Activated CD8-positive, alpha-beta memory T cell treated with anti-CD3 and anti-CD28 coated beads, Interleukin-2, amount 10 ng/mL, durations not matched to agents 7 days and 5 days (primary cell): ENCODE data around the gene SLC22A23. TPM values are rescaled to one million over a fixed set of nuclear protein-coding genes. Genes with fewer than 3 reads are reported as not detected.
"Not testable (repeated sequence)": the region's sequence is repeated elsewhere in the genome, so short reads cannot be mapped to it uniquely, and the experiment has no call there.

Source experiments
- ATAC-seq: fragments of 150-1000 bp; cut with Tn5 transposase; one replicate; pipeline ENCODE4 v1.10.0; 2021; ENCODE audit warnings: moderate library complexity
- CTCF ChIA-PET: fragments of 350-600 bp; sonication (Branson Sonifier 250); formaldehyde crosslinking; loops from one replicate; lab custom pipeline; 2021; ENCODE audit warnings: antibody characterized with exemption; lab: Charles Lee
- DNase-seq: peaks from one replicate; pipeline ENCODE4 v3.0.0-alpha.2; 2020
- H3K27ac Mint-ChIP-seq: one replicate; pipeline ENCODE4 v1.8.0; 2021; ENCODE audit warnings: mild to moderate bottlenecking, mixed read lengths
- H3K27me3 Mint-ChIP-seq: one replicate; pipeline ENCODE4 v1.8.0; 2021; ENCODE audit warnings: mixed read lengths
- H3K36me3 Mint-ChIP-seq: one replicate; pipeline ENCODE4 v1.8.0; 2021; ENCODE audit warnings: mild to moderate bottlenecking, mixed read lengths
- H3K4me1 Mint-ChIP-seq: one replicate; pipeline ENCODE4 v1.8.0; 2021; ENCODE audit warnings: mixed read lengths
- H3K4me3 Mint-ChIP-seq: one replicate; pipeline ENCODE4 v1.8.0; 2021; ENCODE audit warnings: mild to moderate bottlenecking, moderate library complexity, mixed read lengths
- H3K9me3 Mint-ChIP-seq: one replicate; pipeline ENCODE4 v1.8.0; 2022; ENCODE audit warnings: low read depth, mixed read lengths
- total RNA-seq, 2 experiments: library from RNA; stranded (reverse); gene quantifications; one replicate each; pipeline ENCODE4 v1.2.3, GENCODE V29; 2021

SLC22A23 gene
- total RNA-seq, 2 experiments from 2014 or later, result 0.07 to 0.20 TPM

DNA sequence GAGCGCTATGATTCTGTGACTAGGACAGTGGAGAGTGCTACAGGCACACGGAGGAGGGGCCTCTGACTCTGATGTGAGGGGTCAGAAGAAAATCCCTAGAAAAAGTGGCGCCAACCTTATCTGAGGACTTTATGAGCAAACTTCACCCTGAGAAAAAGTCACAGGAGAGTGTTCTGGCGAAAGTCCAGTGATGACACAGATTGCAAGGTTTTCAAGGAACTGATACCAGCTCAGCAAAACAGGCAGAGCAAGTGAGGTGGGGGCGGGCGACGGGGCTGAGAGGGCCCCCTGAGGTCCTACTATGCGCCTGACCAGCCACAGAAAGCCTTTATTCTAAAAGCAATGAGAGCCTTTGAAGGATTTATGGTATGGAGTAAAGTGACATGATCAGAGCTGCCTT lies 73.3 kb downstream of the SLC22A23 start:
- no peak for ATAC-seq
- Mint-ChIP-seq H3K27ac (no peak overlapping the region), H3K4me1 (no peaks in the 10 kb centered on the region), H3K36me3 (no peaks in the 10 kb centered on the region), H3K27me3 (peaks cover 3% of the 10 kb centered on the region), H3K9me3 (no peaks in the 10 kb centered on the region), H3K4me3 (no peak overlapping the region)
- CTCF ChIA-PET, result no interaction called here
- no peak for DNase-seq

DNA sequence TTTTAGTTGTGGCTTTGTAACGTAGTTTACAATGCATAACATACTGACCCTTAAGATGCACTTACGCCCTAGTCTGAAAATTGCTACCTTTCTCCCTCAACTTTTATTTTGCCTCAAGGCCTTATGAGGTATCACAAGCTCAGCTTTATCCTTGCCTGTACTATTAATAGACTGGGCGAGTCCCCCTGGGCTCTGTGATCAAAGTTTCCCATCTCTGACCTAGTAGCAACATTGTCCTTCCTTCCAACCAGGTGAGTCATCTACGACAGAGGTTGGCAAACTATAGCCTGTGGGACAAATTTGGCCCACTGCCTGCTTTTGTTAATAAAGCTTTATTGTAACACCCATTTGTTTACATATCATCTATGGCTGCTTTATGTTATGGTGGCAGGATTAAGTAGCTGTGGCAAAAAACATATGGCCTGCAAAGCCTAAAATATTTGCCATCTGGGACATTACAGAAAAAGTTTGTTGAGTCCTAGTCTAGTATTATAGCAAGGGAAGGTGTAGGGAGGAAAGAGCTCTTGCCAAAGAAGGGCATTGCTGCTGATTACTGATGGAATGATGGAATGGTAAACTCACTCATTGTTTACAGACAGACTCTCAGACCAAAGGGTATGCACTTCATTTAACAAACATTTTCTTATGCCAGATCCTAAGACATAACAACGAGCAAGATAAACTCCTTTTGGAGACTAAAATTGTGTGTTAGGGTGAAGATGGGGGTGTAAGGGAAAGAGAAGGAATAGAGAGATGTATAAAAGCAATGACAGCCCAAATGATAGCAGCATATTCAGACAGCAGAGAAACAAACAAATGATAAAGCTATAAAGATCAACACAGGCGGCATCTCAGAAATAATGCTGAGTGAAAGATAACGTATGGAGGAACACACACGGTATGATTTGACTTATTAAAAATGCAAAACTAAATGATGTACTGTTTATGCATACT lies 74.2 kb downstream of the SLC22A23 start:
- CTCF ChIA-PET, result no interaction called here
- H3K4me1 Mint-ChIP-seq, result peaks cover 5% of the 10 kb centered on the region
- no peak for ATAC-seq
- H3K36me3 Mint-ChIP-seq, result no peaks in the 10 kb centered on the region
- DNase-seq, result no peak
- H3K4me3 Mint-ChIP-seq, result no peak overlapping the region
- H3K27me3 Mint-ChIP-seq, result peaks cover 3% of the 10 kb centered on the region
- no peak overlapping the region for H3K27ac Mint-ChIP-seq
- H3K9me3 Mint-ChIP-seq, result no peaks in the 10 kb centered on the region

DNA sequence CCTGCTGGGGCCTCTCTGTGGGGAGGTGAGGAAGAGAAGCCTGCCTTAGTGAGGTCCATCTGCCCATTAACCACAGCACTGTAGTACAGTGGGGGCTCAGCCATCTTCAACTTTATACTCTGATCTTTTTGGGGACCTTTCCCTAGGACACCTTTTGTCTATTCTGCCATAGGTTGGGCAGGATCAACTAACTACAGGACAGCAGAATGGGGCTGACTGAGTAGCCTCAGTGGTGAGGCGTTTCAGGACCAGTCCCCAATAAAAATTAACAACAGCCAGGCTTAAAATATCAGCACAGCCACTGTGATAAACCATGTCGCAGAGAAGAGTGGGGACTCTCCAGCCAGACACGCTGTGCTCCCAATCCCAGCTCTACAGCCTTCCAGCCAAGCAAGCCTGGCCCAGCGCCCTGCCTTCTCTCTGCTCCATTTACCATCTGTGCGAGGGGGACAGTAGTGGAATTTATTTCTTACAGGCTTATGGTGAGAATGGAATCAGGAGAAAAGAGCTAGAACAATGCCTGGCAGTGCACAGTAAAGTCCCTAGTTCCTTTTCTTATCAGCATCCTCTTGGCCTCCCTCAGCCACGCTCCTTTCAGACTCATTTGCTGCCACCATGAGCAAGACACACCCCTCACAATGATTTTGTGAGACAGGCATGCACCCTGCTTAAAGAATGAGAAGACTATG lies 75.5 kb downstream of the SLC22A23 start:
- Mint-ChIP-seq H3K27me3 (peaks cover 4% of the 10 kb centered on the region), H3K36me3 (no peaks in the 10 kb centered on the region), H3K4me3 (no peak overlapping the region), H3K4me1 (peaks cover 5% of the 10 kb centered on the region), H3K9me3 (no peaks in the 10 kb centered on the region), H3K27ac (no peak overlapping the region)
- ATAC-seq (no peak), DNase-seq (no peak)
- CTCF ChIA-PET, result no interaction called here

DNA sequence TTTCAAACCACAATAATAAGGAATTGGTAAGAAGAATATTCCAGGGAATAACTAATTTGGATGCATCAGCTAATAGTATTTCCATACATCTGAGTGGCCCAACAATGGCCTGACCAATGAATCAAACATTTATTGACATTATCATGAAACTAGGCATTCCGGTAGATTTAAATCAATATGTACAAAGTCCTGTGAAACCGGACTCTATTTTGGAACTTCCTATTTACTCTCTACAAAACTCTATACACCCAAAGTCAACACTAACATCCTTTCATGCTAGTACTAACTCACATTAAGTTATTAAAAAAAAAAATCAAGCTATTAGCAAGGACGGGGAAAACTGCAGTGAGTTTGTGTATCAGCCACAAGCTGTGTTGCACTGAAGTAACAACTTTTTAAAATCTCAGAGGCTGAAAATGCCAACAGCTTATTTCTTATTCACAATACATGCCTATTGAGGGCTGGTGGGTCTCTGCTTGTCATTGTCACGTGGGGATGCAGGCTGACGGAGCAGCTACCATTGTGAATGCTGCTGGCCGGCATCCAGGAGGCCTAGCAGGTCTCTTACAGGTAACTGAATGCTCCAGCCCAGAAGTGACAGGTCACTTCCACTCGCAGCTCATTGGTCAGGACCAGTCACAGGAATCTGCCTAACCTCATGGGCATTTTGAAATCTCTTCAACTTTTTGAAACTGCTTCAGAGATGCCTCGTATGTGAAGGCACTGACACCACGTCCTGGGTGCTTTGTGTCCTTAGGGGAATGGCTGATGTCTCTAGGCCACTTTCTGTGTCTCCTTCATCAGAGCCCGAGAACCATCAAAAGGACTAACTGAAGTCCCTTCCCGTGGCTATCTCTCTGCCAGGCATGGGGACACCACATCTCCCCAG lies 76.3 kb downstream of the SLC22A23 start:
- CTCF ChIA-PET, result no interaction called here
- H3K4me3 Mint-ChIP-seq, result no peak overlapping the region
- peaks cover 6% of the 10 kb centered on the region for H3K27me3 Mint-ChIP-seq
- no peaks in the 10 kb centered on the region for H3K36me3 Mint-ChIP-seq
- peaks cover 5% of the 10 kb centered on the region for H3K4me1 Mint-ChIP-seq
- no peak for ATAC-seq
- no peaks in the 10 kb centered on the region for H3K9me3 Mint-ChIP-seq
- DNase-seq, result no peak
- no peak overlapping the region for H3K27ac Mint-ChIP-seq

GRCh38 chr6:3379482-3380060 lies 77.3 kb downstream of the SLC22A23 start:
- ATAC-seq, result no peak
- H3K9me3 Mint-ChIP-seq, result no peaks in the 10 kb centered on the region
- CTCF ChIA-PET, result no interaction called here
- peaks cover 6% of the 10 kb centered on the region for H3K27me3 Mint-ChIP-seq
- H3K4me3 Mint-ChIP-seq, result no peak overlapping the region
- H3K36me3 Mint-ChIP-seq, result no peaks in the 10 kb centered on the region
- H3K27ac Mint-ChIP-seq, result no peak overlapping the region
- peaks cover 5% of the 10 kb centered on the region for H3K4me1 Mint-ChIP-seq
- DNase-seq, result no peak

DNA sequence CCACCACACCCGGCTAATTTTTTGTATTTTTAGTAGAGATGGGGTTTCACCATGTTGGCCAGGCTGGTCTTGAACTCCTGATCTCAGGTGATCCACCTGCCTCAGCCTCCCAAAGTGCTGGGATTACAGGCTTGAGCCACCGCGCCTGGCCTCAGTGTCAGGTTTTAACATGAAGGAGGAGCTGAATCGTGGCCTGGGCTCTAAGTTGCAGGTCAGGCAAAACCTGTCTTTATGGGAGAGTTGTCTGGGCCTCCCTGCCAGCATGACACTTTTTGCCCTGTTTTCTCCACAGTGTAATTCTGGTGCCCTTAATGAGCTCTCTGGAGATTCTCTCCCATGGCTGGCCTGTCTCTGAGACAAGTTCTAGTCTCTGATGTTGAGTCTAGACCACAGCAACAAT lies 78.0 kb downstream of the SLC22A23 start:
- H3K27me3 Mint-ChIP-seq, H3K9me3 Mint-ChIP-seq, CTCF ChIA-PET, ATAC-seq, H3K4me3 Mint-ChIP-seq, H3K36me3 Mint-ChIP-seq, DNase-seq, H3K4me1 Mint-ChIP-seq, H3K27ac Mint-ChIP-seq: not testable (repeated sequence)

DNA sequence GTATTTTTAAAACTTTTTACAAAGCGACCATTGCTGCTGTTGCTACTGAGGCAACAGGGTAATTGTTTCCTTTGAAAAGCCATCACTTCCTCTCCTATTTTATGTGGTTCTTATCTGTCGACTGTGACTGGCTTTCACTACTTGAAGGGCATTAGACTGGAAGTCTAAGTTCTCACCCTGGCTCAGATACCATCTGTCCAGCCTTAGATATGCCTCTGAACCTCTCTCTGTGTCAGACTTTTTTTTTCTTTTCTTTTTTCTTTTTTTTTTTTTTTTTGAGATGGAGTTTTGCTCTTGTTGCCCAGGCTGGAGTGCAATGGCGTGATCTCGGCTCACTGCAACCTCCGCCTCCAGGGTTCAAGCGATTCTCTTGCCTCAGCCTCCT lies 78.5 kb downstream of the SLC22A23 start:
- DNase-seq, H3K9me3 Mint-ChIP-seq, H3K27ac Mint-ChIP-seq, CTCF ChIA-PET, H3K27me3 Mint-ChIP-seq, ATAC-seq, H3K4me3 Mint-ChIP-seq, H3K36me3 Mint-ChIP-seq, H3K4me1 Mint-ChIP-seq: not testable (repeated sequence)

DNA sequence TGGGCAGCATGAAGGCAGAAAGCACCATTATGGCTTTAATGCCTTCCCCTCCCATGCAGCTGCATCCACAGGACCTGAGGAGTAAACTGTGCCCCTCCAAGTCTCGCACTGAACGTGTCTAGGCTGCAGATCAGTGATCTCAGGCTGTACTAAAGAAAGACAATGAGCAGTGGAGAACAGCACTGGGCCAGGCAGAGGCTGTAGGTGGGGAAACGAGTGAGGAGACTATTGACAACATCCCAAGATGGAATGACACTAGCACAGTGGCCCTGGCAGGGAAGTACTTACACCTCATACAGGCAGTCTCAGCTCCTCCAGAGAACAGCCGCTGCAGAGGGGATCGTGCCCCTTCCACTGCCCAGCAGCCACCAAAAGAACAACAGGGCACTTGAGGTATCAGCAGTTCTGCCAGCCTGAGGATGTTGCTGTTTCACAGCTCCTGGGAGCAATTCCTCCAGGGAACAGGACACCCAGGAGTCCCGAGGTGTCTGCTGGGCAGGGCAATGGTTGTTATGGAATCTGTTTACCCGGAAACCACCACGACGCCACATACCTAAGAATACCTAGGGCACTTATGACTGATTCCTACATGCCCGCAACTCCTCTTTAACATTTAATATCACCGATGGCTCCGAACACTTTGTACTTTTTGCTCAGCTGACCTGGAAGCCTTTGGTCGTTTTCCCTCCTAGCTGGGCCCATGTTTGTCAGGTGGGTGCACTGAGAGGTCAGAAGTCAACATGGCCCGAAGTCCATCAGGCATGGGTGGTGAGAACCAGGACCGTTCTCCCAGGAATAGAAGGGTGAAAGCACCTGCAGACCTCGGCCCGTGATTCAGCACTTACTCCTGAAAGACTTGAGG lies 79.1 kb downstream of the SLC22A23 start:
- Mint-ChIP-seq H3K27me3 (peaks cover 6% of the 10 kb centered on the region), H3K4me1 (peaks cover 5% of the 10 kb centered on the region), H3K36me3 (no peaks in the 10 kb centered on the region), H3K9me3 (no peaks in the 10 kb centered on the region), H3K4me3 (no peak overlapping the region), H3K27ac (no peak overlapping the region)
- DNase-seq (no peak), ATAC-seq (no peak)
- CTCF ChIA-PET, result no interaction called here

DNA sequence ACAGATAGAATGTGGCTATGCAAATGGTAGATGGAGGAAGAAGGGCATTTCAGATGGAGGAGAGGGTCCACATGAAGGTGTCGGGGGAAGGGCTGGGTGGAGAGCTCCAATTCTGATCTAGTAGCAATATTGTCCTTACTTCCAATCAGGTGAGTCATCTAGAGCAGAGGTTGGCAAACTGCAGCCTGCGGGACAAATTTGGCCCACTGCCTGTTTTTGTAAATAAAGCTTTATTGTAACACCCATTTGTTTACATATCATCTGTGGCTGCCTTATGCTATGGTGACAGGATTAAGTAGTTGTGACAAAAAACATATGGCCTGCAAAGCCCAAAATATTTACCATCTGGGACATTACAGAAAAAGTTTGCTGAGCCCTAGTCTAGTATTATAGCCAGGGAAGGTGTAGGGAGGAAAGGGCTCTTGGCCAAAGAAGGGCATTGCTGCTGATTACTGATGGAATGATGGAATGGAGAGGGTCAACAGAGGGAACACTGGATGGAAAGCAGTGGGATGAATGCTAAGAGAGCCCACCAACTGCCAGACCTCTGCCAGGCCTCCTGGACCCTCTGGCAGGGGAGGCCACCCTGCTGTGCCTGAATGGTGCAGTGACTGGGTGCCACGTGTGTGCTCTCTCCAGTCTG lies 79.8 kb downstream of the SLC22A23 start:
- H3K9me3 Mint-ChIP-seq, result no peaks in the 10 kb centered on the region
- ATAC-seq, result no peak
- H3K27ac Mint-ChIP-seq, result no peak overlapping the region
- CTCF ChIA-PET, result no interaction called here
- peaks cover 6% of the 10 kb centered on the region for H3K27me3 Mint-ChIP-seq
- no peak for DNase-seq
- H3K4me1 Mint-ChIP-seq, result peaks cover 5% of the 10 kb centered on the region
- no peaks in the 10 kb centered on the region for H3K36me3 Mint-ChIP-seq
- H3K4me3 Mint-ChIP-seq, result no peak overlapping the region

GRCh38 chr6:3376064-3376463 lies 80.8 kb downstream of the SLC22A23 start:
- H3K36me3 Mint-ChIP-seq, result no peaks in the 10 kb centered on the region
- H3K4me3 Mint-ChIP-seq, result no peak overlapping the region
- no peak for DNase-seq
- ATAC-seq, result no peak
- peaks cover 8% of the 10 kb centered on the region for H3K4me1 Mint-ChIP-seq
- H3K9me3 Mint-ChIP-seq, result no peaks in the 10 kb centered on the region
- H3K27me3 Mint-ChIP-seq, result peaks cover 6% of the 10 kb centered on the region
- H3K27ac Mint-ChIP-seq, result no peak overlapping the region
- CTCF ChIA-PET, result no interaction called here

DNA sequence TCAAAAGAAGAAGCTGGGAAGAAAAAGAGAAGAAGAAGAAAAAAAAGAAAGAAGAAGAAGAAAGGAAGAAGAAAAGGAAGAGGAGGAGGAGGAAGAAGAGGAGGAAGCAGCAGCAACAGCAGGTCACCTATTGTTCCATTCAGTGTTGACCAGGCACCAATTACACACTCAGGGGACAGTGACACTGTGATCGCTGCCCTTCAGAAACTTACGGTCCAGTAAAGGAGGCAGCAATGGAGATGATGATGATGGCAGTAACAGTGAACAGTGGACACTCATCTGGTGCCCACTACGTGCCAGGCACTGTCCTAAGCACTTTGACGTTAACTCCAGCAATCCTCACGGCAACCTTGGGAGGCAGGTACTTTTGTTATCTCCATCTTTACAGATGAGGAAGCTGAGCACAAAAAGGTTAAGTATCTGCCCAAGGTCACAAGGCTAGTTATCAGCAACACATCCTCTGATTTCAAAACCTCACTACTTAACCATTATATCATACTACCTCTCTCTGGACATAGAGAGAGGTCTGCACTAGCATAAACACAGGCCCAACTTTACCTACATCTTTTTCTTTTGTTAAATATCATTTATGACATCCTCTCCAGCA lies 83.2 kb downstream of the SLC22A23 start:
- Mint-ChIP-seq H3K27me3 (peaks cover 3% of the 10 kb centered on the region), H3K4me1 (peaks cover 8% of the 10 kb centered on the region), H3K36me3 (no peaks in the 10 kb centered on the region), H3K4me3 (no peak overlapping the region), H3K27ac (no peak overlapping the region), H3K9me3 (no peaks in the 10 kb centered on the region)
- ATAC-seq (no peak), DNase-seq (no peak)
- CTCF ChIA-PET, result no interaction called here
